Caco-2 (cell line): ENCODE measurements around the gene RPS6KA2. TPM values are rescaled to one million over a fixed set of nuclear protein-coding genes. Genes with fewer than 3 reads are reported as not detected.

Experiments
- BruUV-seq: library from RNA; stranded (reverse); fragments of 400-500 nt; replicated peaks from 2 replicates; lab custom pipeline; 2021; lab: Mats Ljungman, UMichigan
- CTCF ChIA-PET: fragments of 300-600 bp; sonication (Branson Sonifier 250); formaldehyde crosslinking; loops from one replicate; lab custom pipeline; 2022; ENCODE audit warnings: antibody characterized with exemption; lab: Charles Lee
- POLR2A ChIA-PET: fragments of 300-600 bp; sonication (Branson Sonifier 250); formaldehyde crosslinking; loops from one replicate; lab custom pipeline; 2022; ENCODE audit warnings: antibody characterized with exemption; lab: Charles Lee
- DNase-seq, 2 experiments: peaks; one replicate each; pipeline versions ENCODE4 v3.0.0 to v3.0.0-alpha.2; 2020 to 2022
- H3K27me3 ChIP-seq: replicated peaks from 2 replicates; pipeline ENCODE4 v1.6.0; 2011; ENCODE audit warnings: low read length; ENCODE audit not compliant: control insufficient read depth, insufficient read depth
- H3K36me3 ChIP-seq: 2 replicates; pipeline ENCODE4 v1.5.1; 2011; ENCODE audit warnings: low read length; ENCODE audit not compliant: control insufficient read depth, insufficient read depth
- H3K4me1 ChIP-seq: fragments of 250-450 bp; sonication (Bioruptor Pico); 2 replicates; pipeline ENCODE4 v1.5.1; 2020; ENCODE audit warnings: mild to moderate bottlenecking
- H3K4me3 ChIP-seq: 2 replicates; pipeline ENCODE4 v1.5.1; 2011; ENCODE audit warnings: low read depth, mild to moderate bottlenecking, control low read depth, low read length
- H3K9me3 ChIP-seq: fragments of 250-450 bp; sonication (Bioruptor Pico); 2 replicates; pipeline ENCODE4 v1.5.1; 2020; ENCODE audit warnings: mild to moderate bottlenecking, moderate library complexity
- H3K27ac Mint-ChIP-seq: one replicate; pipeline ENCODE4 v1.8.0; 2022; ENCODE audit warnings: mixed read lengths; ENCODE audit not compliant: unreplicated experiment
- H3K27me3 Mint-ChIP-seq: one replicate; pipeline ENCODE4 v1.8.0; 2022; ENCODE audit warnings: mixed read lengths; ENCODE audit not compliant: insufficient read depth, unreplicated experiment
- H3K36me3 Mint-ChIP-seq: one replicate; pipeline ENCODE4 v1.8.0; 2022; ENCODE audit warnings: mild to moderate bottlenecking, mixed read lengths; ENCODE audit not compliant: insufficient read depth, unreplicated experiment
- H3K4me1 Mint-ChIP-seq: one replicate; pipeline ENCODE4 v1.8.0; 2022; ENCODE audit warnings: low read depth, mixed read lengths; ENCODE audit not compliant: unreplicated experiment
- H3K4me3 Mint-ChIP-seq: one replicate; pipeline ENCODE4 v1.8.0; 2022; ENCODE audit warnings: mild to moderate bottlenecking, moderate library complexity, mixed read lengths; ENCODE audit not compliant: unreplicated experiment
- H3K9me3 Mint-ChIP-seq: one replicate; pipeline ENCODE4 v1.8.0; 2022; ENCODE audit warnings: mixed read lengths; ENCODE audit not compliant: unreplicated experiment
- CTCF ChIP-seq, 2 experiments: fragments of 200-600 bp in 1 of 2; IDR thresholded peaks; 1 replicate in 1 of 2; 2 replicates in 1 of 2; pipeline versions ENCODE4 v1.5.1 to v1.8.0; 2011 to 2022; ENCODE audit warnings: antibody characterized with exemption in 1 of 2, control low read depth in 1 of 2, inconsistent platforms in 1 of 2, low read depth in 1 of 2, low read length in 1 of 2, mild to moderate bottlenecking in 1 of 2, moderate library complexity in 1 of 2; ENCODE audit not compliant: insufficient read depth in 1 of 2, severe bottlenecking in 1 of 2, unreplicated experiment in 1 of 2
- intact Hi-C: fragments of 100-400 bp; cut with micrococcal nuclease; formaldehyde crosslinking; loops from one replicate; pipeline ENCODE4 v1.10.0; 2022; ENCODE audit not compliant: unreplicated experiment
- total RNA-seq: library from RNA; stranded (reverse); gene quantifications from 2 replicates; pipeline ENCODE4 v1.2.3, GENCODE V29; 2022

Gene RPS6KA2
- total RNA-seq, 1 experiment from 2014 or later: 5.6 TPM

GRCh38 chr6:166419717-166420116, 207.3 kb downstream of the RPS6KA2 start:
- no peak overlapping the region for H3K4me3 ChIP-seq
- Mint-ChIP-seq H3K9me3 (peaks cover 20% of the 10 kb centered on the region), H3K36me3 (no peaks in the 10 kb centered on the region), H3K27ac (no peak overlapping the region), H3K27me3 (peaks cover 9% of the 10 kb centered on the region), H3K4me1 (peaks cover 7% of the 10 kb centered on the region), H3K4me3 (no peak overlapping the region)
- peaks cover 6% of the 10 kb centered on the region; the same call in 1 of the 2 replicates for H3K4me1 ChIP-seq
- no peak for DNase-seq
- BruUV-seq: no TSS peak
- H3K27me3 ChIP-seq: peaks cover 1% of the 10 kb centered on the region; the same call in 1 of the 2 replicates
- POLR2A ChIA-PET: interaction anchor here (0.6 kb wide), 1 partner anchor 18 kb away, joined by 3 read pairs; no protein-coding TSS in a partner anchor
- CTCF ChIA-PET: no interaction called here
- no peaks in the 10 kb centered on the region for H3K9me3 ChIP-seq
- H3K36me3 ChIP-seq: no peaks in the 10 kb centered on the region
- intact Hi-C loops: loop anchor here (1.0 to 2.0 kb wide), 2 partner anchors 14 to 207 kb away; partner anchors contain the start of gene RPS6KA2
- no peak for TF ChIP-seq CTCF (IDR thresholded peaks at IDR 0.05; ENCODE audit: insufficient read depth in 1 of 2, low read depth in 1 of 2, low read length in 1 of 2, severe bottlenecking in 1 of 2, unreplicated experiment in 1 of 2)

GRCh38 chr6:166419286-166419685, 207.8 kb downstream of the RPS6KA2 start:
- Histone ChIP-seq H3K9me3 (no peaks in the 10 kb centered on the region), H3K4me3 (no peak overlapping the region), H3K27me3 (peaks cover 1% of the 10 kb centered on the region; the same call in 1 of the 2 replicates), H3K4me1 (peaks cover 6% of the 10 kb centered on the region; the same call in 1 of the 2 replicates), H3K36me3 (no peaks in the 10 kb centered on the region)
- intact Hi-C loops: no loop called here
- no peak for TF ChIP-seq CTCF (IDR thresholded peaks at IDR 0.05; ENCODE audit: insufficient read depth in 1 of 2, low read depth in 1 of 2, low read length in 1 of 2, severe bottlenecking in 1 of 2, unreplicated experiment in 1 of 2)
- ChIA-PET POLR2A (interaction anchor here (0.6 kb wide), 1 partner anchor 19 kb away, joined by 3 read pairs; no protein-coding TSS in a partner anchor), CTCF (no interaction called here)
- H3K36me3 Mint-ChIP-seq: no peaks in the 10 kb centered on the region
- DNase-seq: no peak
- H3K27me3 Mint-ChIP-seq: peaks cover 9% of the 10 kb centered on the region
- no peak overlapping the region for H3K27ac Mint-ChIP-seq
- BruUV-seq: no TSS peak
- peaks cover 20% of the 10 kb centered on the region for H3K9me3 Mint-ChIP-seq
- H3K4me1 Mint-ChIP-seq: peaks cover 7% of the 10 kb centered on the region
- H3K4me3 Mint-ChIP-seq: no peak overlapping the region

GRCh38 chr6:166418691-166419143, 208.3 kb downstream of the RPS6KA2 start:
- BruUV-seq: no TSS peak
- Mint-ChIP-seq H3K4me3 (no peak overlapping the region), H3K9me3 (peaks cover 20% of the 10 kb centered on the region), H3K4me1 (peaks cover 7% of the 10 kb centered on the region), H3K27ac (no peak overlapping the region), H3K36me3 (no peaks in the 10 kb centered on the region), H3K27me3 (peaks cover 9% of the 10 kb centered on the region)
- Histone ChIP-seq H3K9me3 (no peaks in the 10 kb centered on the region), H3K27me3 (peaks cover 1% of the 10 kb centered on the region; the same call in 1 of the 2 replicates), H3K4me3 (no peak overlapping the region), H3K4me1 (peaks cover 6% of the 10 kb centered on the region; the same call in 1 of the 2 replicates), H3K36me3 (no peaks in the 10 kb centered on the region)
- no peak for DNase-seq
- TF ChIP-seq CTCF (IDR thresholded peaks at IDR 0.05; ENCODE audit: insufficient read depth in 1 of 2, low read depth in 1 of 2, low read length in 1 of 2, severe bottlenecking in 1 of 2, unreplicated experiment in 1 of 2): no peak
- ChIA-PET CTCF (no interaction called here), POLR2A (no interaction called here)
- intact Hi-C loops: no loop called here
